GM21367 (cell line): ENCODE data around the gene IL1RL2.

Experiments used
- ATAC-seq: cut with Tn5 transposase; IDR thresholded peaks from one replicate; pipeline ENCODE4 v1.9.1; 2021; ENCODE audit not compliant: unreplicated experiment

IL1RL2 gene

DNA sequence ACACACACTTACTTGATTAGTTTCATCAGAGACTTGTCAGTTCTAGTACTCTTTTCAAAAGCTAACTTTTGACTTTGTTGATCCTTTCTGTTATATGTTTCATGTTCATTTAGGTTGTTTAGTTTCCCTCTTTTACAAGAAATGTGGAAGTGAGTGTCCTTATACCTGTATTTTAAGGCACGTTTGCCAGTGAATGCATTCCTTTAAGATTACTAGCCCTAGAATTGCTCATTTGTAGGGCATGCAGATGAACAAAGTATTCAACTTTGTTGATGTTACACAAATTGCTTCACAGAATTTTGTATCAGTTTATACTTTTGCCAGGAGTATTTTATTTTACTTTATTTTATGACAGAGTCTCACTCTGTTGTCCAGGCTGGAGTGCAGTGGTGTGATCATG, 6.3 kb downstream of the IL1RL2 start:
- ATAC-seq = no peak

DNA sequence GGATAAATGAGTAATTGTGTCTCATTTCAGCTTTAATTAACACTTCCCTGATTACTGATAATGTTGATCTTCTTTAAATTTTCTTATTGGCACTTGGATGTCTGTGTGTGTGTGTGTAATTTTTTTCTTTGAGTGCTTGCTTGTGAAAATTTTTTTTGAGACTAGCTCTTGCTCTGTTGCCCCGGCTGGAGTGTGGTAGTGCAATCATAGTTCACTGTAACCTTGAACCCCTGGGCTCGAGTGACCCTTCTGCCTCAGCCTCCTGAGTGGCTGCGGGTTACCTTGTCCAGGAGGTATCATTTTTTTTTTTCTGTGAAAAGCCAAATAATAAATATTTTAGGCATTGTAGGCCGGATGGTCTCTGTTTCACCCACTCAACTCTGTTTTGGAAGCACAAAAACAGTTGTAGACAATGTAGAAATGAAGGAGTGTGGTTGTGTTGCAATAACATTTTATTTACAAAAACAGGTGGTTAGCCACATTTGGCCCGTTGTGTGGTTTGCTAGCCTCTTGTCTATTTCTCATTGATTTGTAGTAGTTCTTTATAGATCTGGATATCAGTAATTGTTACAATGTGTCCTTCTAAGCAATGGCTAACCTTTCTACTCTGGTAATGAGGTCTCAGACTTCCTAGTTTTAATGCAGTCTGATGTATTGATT, 7.9 kb downstream of the IL1RL2 start:
- ATAC-seq = no peak

DNA sequence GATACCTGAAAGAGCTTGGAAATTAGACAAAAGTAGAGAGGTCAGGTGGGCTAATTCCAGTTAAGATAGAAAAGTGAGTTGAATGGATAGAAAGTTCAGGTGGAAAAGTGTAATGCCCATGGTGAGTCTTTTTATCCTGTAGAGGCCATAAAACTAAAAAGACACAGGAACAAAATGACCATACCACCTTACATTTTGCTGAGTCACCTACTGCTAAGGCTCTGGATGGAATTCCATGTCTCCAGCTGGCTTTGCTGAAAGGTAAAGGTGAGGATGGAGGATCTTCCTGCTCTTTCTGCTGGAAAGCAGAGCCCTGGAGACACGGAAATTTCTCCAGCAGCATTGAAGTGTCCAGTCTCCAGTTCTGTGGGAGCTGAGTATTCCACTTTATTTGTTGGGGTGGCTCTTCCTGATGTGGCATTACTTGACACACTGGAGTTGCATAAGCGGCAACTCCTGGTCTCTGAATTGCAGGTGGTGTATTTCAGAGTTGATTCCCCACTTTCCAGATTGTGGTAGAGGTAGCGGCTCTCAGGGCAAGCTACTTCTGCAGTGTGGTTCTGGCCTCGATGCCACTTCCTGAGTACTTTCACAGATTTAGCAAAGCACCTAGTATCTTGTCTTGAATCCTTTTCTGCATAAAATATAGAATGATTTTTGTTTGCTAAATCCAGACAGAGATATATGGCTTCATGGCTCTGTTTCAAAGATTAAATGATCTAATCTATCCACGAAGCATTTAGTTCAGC, 10.7 kb downstream of the IL1RL2 start:
- ATAC-seq = no peak

DNA sequence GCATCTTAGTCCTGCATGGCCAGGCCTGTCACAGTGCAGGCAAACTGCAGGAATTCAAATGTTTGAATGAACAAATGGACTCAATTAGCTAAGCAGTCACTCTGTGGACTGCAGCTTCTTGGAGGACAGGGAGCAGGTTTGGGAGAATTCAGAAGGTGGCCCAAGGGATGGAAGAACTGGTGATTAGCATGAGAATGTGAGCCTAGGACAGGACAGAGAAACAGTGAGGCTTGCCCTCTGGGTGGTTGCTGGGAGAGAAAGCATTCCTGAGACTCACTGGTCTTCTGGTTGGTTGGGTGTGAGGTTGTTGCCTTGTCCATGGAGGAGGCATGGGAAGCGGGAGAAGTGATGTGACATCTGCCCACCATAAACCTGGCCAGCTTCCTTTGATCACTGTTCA, 13.7 kb downstream of the IL1RL2 start:
- no peak for ATAC-seq

DNA sequence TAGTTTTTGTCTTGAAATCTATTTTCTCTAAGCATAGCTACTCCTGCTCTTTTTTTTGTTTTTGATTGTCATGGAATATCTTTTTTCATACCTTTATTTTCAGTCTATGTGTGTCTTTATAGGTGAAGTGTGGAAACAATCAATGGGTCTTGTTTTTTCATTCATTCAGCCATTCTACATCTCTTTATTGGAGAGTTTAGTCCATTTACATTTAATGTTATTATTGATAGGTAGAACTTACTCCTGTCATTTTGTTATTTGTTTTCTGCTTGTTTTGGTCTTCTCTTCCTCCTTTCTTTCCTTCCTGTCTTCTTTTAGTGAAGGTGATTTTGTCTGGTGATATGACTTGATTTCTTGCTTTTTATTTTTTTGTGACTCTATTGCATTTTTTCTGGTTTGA, 17.8 kb downstream of the IL1RL2 start:
- no peak for ATAC-seq

DNA sequence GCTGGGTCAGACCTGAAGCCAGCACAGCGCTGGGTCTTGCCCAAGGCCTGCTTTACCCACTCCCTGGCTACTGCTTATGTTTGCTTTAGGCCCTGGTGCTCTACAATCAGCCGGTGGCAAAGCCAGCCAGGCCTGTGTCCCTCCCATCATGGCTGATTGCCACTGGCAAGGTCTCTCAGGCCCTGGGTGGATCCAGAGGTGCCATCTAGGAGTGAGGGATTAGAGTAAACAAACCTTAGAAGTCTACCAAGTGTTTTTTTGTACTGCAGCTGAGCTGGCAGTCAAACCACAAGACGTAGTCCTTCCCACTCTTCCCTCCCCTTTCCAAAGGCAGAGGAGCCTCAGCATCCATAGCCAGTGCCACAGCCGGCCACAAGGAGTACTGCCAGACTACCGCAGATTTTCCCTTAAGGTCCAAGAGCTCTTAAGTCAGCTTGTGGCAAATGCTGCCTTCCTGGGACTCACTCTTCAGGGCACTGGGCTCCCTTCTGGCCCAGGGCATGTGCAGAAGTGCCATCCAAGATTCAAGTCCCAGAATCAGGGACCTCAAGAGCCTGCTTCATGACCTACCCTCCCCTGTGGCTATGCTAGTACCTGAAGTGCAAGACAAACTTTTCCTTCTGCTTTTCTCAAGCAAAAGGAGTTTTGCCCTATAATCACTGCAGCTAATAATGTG, 20.0 kb downstream of the IL1RL2 start:
- ATAC-seq = no peak

DNA sequence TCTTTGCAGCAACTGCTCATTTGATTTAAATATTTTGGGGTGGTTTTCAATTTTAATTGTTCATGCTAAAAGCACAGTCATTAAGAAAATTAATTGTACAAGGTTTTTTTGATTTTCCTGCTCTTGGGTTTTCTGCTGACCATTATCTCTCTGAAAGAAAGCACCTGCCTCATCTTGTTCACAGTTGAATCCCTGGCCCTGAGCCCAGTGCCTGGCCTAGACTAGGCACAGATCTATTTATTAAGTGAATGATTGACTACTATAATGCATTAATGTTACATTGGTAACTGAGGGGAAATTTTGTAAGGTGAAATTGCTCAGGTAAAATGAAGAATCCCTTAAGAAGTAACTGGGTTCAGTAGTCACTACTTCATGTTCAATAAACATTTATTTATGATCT, 22.0 kb downstream of the IL1RL2 start:
- no peak for ATAC-seq

DNA sequence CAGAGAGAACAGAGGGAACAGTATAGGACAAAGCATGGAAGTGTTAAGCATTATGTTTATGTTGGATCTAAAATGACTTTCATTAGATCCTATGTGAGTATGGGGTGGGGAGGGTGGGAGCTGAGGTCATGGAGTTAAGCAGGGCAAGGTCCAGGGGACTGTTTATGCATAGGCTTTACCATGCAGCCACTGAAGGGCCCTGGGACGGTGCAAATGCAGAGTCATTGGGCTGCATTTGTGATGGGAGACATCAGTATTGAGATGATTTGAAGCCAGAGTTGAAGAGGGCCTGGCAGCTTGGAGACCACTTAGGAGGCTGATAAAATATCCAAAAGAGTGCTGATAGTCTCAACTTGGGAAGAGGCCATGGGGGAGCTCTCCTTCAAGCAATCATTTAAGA, 22.7 kb downstream of the IL1RL2 start:
- no peak for ATAC-seq

DNA sequence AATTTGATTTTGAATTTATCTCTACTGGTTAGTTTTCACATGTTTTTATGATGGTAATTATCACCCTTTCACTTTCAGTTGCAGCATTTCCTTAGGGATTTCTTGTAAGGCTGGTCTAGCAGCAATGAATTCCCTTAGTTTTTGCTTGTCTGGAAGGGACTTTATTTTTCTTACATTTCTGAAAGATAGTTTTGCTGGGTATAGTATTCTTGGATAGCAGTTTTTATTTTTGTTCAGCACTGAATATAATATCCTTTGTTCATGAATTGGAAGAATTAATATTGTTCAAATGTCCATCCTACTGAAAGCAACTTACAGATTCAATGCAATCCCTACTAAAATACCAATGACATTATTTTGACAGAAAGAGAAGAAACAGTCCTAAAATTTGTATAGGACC, 30.2 kb downstream of the IL1RL2 start:
- no peak for ATAC-seq

DNA sequence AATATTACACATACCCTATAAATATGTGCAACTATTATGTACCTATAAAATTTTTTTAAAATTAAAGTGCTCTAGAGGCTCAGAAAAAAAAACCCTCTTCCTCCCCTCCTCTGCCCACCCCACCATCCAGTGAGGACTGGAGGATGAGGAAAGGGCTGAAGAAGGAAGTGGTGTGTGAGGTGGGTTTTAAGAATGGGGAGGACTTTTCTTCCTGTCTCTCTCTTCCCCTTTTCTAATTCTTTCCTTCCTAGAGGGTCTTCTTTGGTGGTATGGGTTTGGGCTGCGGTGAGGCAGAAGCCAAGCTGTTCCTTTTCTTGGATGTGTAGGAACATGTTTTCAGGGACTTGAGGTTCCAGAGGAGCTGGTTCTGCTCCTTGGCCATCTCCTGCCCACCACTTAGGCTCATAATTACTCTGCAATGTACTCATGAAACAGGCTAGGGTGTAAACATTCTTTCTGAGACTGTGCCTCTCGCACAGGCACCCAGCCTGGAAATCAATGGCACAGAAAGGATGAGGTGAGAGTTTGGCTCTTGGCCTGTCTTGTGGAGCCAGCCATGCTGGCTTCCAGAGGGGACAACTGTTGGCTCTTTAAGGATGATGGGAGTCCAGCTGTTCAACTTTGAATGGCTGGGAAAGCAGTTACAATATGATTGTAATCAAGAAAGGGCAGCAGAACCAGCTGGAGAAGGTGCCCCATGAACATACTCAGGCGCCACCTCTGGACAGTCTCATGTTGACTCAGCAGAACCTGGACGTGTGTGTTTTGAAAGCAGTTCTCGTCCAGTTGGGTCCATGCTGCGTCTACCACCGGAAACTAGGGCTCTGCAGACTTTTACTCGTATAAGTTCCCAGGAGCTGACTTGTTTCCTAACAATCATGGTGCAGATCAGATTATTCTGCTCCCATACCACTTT, 38.3 kb downstream of the IL1RL2 start:
- ATAC-seq = no peak

DNA sequence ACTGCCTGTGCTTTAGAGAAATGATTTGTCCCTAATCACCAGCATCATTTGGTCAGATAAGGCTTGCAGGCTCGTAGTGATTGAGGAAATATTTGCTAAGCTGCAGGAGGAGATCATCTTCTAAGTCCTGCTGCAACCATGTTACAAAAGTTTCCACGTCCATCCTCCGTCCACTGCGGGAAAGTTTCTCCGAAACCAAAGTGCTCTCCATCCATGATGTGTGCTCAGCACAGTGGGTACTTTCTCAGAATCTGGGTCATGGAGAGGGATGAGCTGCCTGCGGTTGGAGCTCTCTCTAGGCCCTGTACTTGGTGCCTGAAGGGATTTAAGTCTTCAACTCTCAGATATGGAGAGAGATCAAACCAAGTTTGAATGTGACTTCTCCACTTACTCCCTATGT, 39.3 kb downstream of the IL1RL2 start:
- no peak for ATAC-seq

DNA sequence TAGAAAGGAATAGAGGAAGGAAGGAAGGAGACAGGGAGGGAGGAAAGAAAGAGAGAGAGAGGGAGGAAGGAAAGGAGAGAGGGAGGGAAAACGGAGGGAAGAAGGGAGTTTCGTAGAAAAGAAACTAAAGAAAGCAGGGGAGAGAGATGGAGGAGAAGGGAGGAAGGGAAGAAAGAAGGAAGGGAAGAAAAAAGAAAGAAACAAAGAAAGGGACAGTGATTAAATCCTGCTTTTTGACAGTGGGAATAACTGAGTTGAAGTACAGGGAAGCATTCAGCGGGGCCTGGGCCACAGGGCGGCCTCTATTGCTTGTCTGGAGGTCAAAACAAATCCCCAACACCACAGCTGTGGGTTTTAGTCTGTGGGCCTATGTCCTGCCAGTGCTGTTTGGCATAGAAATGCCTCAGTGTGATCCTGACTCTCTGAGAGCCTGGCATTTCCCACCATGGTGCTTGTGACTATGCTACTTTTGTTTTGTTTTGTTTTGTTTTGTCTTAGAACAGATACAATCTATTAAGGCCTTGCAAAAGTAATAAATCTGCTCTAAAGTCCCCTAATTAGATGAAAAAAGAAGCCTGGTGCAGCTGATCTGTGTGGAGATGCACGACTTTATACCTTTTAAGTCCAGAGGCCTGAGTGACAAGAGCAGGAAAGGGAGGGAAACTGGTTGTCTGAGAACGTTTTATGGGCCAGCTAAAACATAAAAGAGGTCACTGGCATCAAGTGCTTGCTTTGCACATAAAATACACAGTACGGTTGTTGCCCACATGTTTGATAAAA, 40.0 kb downstream of the IL1RL2 start:
- ATAC-seq = no peak

DNA sequence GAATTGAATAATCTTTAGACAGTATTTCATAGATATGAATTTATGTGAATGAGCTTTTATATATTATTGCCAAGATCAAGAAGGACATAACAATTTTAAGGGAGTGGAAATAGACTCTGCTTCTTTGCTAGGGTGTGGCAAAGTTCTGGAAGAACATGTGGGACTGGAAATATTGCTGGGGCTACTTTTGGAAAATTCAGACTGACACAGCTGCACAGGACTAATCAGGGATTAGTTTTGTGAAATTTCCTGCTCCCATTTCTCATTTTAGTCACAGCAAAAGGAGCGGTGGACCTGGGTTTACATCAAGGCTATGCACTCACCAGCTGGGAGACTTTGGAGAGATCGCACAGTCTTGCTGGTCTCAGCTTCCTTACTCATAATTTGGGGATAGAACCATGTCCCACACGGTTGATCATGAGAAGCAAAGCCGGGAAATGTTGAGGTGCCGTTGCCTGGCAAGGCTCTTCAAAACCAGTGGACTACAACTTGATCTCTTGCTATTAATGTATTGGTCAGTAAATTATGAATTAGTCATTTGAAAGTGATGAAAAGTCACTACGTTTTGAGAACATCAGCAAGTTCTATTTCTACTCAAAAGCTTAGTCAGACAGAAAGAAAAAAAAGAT, 42.4 kb downstream of the IL1RL2 start:
- ATAC-seq = no peak

DNA sequence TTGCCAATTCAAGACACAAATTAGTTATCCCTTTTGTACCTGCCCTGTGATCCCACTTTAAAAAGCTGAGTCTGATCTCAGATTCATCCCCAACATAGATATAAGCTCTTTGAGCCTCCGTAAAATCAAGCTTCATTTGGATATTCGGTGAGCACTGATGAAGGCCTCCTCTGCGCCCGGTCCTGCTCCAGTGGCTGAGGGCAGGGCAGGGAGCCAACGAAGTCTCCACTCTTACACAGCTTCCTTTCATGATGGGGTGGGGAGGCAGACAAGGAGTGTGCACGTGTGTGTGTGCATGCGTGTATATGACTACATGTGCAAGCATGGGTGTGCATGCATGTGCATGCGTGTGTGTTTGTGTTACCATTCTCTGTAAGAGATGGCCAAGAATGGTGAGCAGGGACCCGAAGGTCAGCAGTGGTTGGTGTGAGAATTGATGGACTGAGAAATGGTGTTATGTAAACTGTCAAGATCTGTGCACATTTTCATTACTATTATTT, 43.6 kb downstream of the IL1RL2 start:
- no peak for ATAC-seq

DNA sequence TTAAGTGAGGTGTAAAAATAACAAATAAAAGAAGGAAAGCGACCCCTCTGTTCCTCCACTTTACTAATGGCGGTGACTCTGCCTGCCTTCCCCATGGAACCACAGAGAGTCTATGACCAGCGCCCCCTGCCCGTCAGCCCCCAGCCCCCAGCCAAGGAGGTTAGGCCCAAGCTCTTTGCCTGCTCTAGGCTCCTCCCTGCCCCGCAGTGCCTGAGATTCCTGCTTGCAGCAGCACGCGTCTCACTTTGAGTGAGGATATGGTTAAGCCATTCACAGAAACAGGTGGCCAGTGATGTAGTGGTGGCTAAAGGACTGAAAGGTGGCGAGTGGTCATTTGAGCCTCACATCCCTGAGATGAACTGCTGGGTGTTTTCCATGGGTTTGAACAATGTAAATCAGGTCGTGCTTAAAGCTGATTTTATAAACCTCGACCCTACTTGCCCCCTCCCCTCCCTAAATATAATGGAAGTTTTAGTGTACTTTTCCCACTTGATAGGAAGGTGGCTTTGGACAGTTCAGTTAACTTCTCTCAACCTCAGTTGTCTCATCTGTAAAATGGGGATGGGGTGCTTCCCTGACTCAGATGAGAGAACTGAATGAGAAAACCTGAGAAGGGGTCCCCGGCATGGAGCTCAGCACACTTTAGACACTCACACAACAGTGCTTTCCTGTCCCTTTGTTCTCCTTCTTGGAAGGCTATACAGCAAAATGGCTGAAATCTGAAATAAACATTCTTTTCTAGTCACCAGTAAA, 46.5 kb downstream of the IL1RL2 start:
- no peak for ATAC-seq

DNA sequence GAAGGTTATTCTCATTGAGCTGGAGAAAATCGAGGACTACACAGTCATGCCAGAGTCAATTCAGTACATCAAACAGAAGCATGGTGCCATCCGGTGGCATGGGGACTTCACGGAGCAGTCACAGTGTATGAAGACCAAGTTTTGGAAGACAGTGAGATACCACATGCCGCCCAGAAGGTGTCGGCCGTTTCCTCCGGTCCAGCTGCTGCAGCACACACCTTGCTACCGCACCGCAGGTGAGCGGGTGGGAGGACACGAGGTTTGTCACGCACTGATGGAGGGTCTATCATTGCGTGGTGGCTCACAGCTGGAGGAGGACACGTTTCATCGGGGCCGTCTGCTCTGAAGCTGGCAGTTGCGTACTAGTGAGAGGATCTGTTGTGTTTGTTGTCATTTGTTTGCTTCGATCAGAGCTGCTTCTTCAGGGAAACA, 48.2 kb downstream of the IL1RL2 start:
- no peak for ATAC-seq

DNA sequence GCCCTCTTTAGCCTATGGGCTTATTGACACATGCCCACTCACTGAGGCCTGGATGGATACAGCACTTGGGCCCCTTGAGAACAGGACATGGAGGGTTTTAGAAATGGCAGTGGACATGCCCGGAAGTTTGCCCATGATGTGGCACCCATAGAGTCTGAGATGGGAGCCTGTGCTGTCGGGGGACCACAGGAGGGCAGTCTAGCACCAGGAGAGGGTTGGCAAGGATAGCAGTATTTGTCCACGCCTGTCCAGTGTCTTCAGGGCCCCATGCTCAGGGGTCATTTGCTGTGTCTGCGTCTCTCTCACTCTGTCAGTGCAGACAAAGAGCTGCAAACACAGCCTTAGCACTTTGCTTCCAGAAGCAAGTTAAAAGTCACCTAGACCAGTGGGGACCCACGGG, 48.7 kb downstream of the IL1RL2 start:
- no peak for ATAC-seq

DNA sequence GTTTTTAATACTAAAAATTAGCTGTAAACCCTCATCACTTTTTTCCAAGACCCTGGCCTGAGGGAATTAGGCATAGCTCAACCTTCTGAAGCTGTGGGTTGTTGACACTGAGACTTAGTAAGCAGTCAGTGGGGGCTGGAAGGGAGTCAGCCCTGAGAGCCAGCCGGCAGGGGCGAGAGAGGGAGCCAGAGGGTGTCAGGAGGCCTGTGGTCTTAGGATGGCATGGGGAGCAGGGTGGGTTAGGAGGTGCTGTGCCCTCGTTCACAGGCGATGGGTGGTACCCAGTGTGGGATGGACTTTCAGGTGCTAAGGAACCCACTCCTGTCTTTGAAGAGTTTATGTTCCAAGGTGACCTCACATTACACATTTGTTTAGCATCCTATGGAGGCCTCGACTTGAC, 49.3 kb downstream of the IL1RL2 start:
- ATAC-seq = no peak

DNA sequence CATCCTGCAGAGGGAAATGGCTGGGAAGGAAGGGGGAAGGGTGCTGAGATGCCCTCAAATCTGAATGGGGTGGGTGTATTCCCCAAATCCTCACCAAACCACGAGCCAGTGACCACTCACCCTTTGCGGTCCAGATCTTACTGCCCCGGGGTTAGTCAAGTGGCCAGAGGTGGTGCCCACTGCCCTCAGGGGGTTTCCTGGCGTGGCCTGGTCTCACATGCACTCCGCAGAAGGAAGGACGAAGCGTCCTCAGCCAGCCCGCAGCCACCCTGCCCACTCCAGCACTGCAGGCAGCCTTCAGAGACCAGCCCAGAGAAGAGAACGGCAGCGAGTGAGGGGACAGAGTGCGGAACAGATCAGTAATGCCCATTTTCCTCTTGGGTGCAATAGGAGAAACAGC, 50.4 kb downstream of the IL1RL2 start:
- ATAC-seq = no peak
